A673 (cell line): ENCODE measurements around the gene MYO1F.

Experiments
- EZH2 ChIP-seq: fragments of 200-600 bp; sonication (generic); IDR thresholded peaks from 2 replicates; pipeline ENCODE4 v1.6.1; 2017; ENCODE audit warnings: borderline replicate concordance, low read depth, mild to moderate bottlenecking, mixed read lengths, antibody characterized with exemption, low read length; ENCODE audit not compliant: poor library complexity, severe bottlenecking
- TF ChIP-seq, protein P1 (sequence below): fragments of 300-800, 200-600 bp; sonication (generic); conservative IDR thresholded peaks from 2 replicates; pipeline ENCODE4 v1.5.1; 2017; ENCODE audit warnings: low read depth, mild to moderate bottlenecking, antibody characterized with exemption, low read length, moderate library complexity, mixed read lengths

DNA sequence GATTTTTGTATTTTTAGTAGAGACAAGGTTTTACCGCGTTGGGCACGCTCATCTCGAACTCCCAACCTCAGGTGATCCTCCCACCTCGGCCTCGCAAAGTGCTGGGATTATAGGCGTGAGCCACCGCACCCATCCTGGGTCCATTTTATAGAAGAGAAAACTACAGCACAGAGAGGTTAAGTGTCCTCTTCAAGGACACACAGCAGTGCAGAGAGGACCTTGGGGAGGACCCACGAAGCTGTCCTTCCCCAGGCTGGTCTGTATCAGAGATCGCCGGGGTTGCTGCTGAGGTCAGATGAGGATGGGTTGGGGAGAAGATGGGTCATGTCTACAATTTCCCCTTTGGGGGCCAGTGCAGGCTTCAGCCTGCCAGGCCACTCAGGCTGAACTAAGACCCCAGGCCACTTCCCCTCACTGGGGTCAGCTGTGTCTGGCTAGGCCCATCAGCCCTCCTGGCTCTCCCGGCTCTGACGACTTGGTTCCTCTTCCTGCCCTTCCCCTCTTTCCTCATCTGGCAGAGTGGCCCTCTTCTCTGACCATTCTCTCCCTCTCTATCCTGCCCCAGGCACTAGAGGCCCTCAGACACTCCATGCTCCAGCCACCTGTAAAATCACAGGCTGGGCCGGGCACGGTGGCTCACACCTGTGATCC lies 9.6 kb downstream of the MYO1F start:
- TF ChIP-seq, protein P1, sequence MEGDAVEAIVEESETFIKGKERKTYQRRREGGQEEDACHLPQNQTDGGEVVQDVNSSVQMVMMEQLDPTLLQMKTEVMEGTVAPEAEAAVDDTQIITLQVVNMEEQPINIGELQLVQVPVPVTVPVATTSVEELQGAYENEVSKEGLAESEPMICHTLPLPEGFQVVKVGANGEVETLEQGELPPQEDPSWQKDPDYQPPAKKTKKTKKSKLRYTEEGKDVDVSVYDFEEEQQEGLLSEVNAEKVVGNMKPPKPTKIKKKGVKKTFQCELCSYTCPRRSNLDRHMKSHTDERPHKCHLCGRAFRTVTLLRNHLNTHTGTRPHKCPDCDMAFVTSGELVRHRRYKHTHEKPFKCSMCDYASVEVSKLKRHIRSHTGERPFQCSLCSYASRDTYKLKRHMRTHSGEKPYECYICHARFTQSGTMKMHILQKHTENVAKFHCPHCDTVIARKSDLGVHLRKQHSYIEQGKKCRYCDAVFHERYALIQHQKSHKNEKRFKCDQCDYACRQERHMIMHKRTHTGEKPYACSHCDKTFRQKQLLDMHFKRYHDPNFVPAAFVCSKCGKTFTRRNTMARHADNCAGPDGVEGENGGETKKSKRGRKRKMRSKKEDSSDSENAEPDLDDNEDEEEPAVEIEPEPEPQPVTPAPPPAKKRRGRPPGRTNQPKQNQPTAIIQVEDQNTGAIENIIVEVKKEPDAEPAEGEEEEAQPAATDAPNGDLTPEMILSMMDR = no peak
- no peak for TF ChIP-seq EZH2
